Lung (tissue), 12 donors: ENCODE data around the gene NR3C1. TPM values are rescaled to one million over a fixed set of nuclear protein-coding genes. Genes with fewer than 3 reads are reported as not detected.
A peak's percentile ranks its signal among the peaks of the same experiment; 100 is the strongest.

Source experiments
- ATAC-seq: fragments of 200-7000 bp; cut with Tn5 transposase; one replicate; pipeline ENCODE4 v1.9.1; 2020; ENCODE audit warnings: moderate number of reproducible peaks; ENCODE audit not compliant: insufficient read depth, low FRiP score
- DNase-seq, 3 donors: peaks; one replicate each; pipeline ENCODE4 v3.0.0-alpha.2; 2013 to 2017
- H3K27ac ChIP-seq, 2 donors: one replicate each; pipeline ENCODE4 v1.5.1; 2013; ENCODE audit warnings: mild to moderate bottlenecking in 2 of 2, moderate library complexity in 2 of 2, control low read depth in 1 of 2, inconsistent platforms in 1 of 2, low read depth in 1 of 2, low read length in 1 of 2
- H3K27me3 ChIP-seq, 3 donors: one replicate each; pipeline ENCODE4 v1.5.1; 2013; ENCODE audit warnings: low read length in 2 of 3; ENCODE audit not compliant: control insufficient read depth in 3 of 3, insufficient read depth in 3 of 3
- H3K36me3 ChIP-seq, 4 donors: one replicate each; pipeline ENCODE4 v1.5.1; 2013; ENCODE audit warnings: low read length in 4 of 4, mild to moderate bottlenecking in 1 of 4, moderate library complexity in 1 of 4; ENCODE audit not compliant: control insufficient read depth in 4 of 4, insufficient read depth in 4 of 4
- H3K4me1 ChIP-seq, 5 donors: one replicate each; pipeline ENCODE4 v1.5.1; 2013; ENCODE audit warnings: low read length in 5 of 5, mild to moderate bottlenecking in 2 of 5, moderate library complexity in 1 of 5; ENCODE audit not compliant: control insufficient read depth in 5 of 5, insufficient read depth in 5 of 5
- H3K4me3 ChIP-seq: one replicate; pipeline ENCODE4 v1.5.1; 2013; ENCODE audit warnings: mild to moderate bottlenecking, control low read depth, moderate library complexity
- H3K9ac ChIP-seq, 2 donors: one replicate each; pipeline ENCODE4 v1.5.1; 2013; ENCODE audit warnings: low read length in 2 of 2, control low read depth in 1 of 2; ENCODE audit not compliant: insufficient read depth in 1 of 2
- H3K9me3 ChIP-seq, 4 donors: one replicate each; pipeline ENCODE4 v1.5.1; 2013; ENCODE audit warnings: low read length in 3 of 4, mild to moderate bottlenecking in 1 of 4, moderate library complexity in 1 of 4; ENCODE audit not compliant: control insufficient read depth in 4 of 4, insufficient read depth in 3 of 4
- CTCF ChIP-seq: IDR thresholded peaks from 2 replicates; pipeline ENCODE4 v1.5.1; 2012; ENCODE audit warnings: mild to moderate bottlenecking; ENCODE audit errors: control extremely low read depth, extremely low read depth
- WGBS, 2 donors: extraction: QIAGEN DNeasy Blood & Tissue Kit; methylation state at CpG; one replicate each; pipeline ENCODE4 v1.1.7; 2013; 5-methylcytosine and 5-hydroxymethylcytosine counted together
- polyA plus RNA-seq, 2 donors: library from polyadenylated mRNA; stranded (reverse); fragments of 200-250 nt; gene quantifications; one replicate each; pipeline ENCODE4 v1.2.1, GENCODE V29; 2013
- total RNA-seq, 2 donors: library from RNA; depleted of rRNA in 1 of 2; stranded (reverse); fragments of >200 nt in 1 of 2; gene quantifications; one replicate each; pipeline ENCODE4 v1.2.1, GENCODE V29; 2014 to 2021
- donor health status: control.
- donor health status: control.
- donor health status: Bipolar disorder and iron deficiency.
- donor health status: healthy.
- donor health status: DM: yes; HTN: yes; CAD: no.

Gene NR3C1
- total and polyA plus RNA-seq, 4 donors = 21.6 to 103 (median 48.2) TPM

GRCh38 chr5:143393524-143393923 lies 10.0 kb downstream of the NR3C1 start:
- H3K27ac ChIP-seq = no peak overlapping the region
- no peak for TF ChIP-seq CTCF
- H3K9me3 ChIP-seq = no peaks in the 10 kb centered on the region
- no peaks in the 10 kb centered on the region for H3K36me3 ChIP-seq
- no peak overlapping the region for H3K9ac ChIP-seq
- no peak overlapping the region for H3K4me3 ChIP-seq
- ATAC-seq (no peak), DNase-seq (no peak)
- H3K4me1 ChIP-seq = peaks cover 0 to 41% (median 0%) of the 10 kb centered on the region in 5 donors
- no peaks in the 10 kb centered on the region for H3K27me3 ChIP-seq
- WGBS, 2 donors = 51 to 79% methylated on average over 1 of the region's 1 CpG

- no peak overlapping the region for H3K9ac ChIP-seq
- H3K27me3 ChIP-seq = no peaks in the 10 kb centered on the region
- H3K4me1 ChIP-seq = peaks cover 0 to 19% (median 0%) of the 10 kb centered on the region in 5 donors
- H3K4me3 ChIP-seq = no peak overlapping the region
- no peak overlapping the region for H3K27ac ChIP-seq
- WGBS, 2 donors = 79 to 91% methylated on average over 2 of the region's 2 CpGs
- no peak for ATAC-seq
- peaks cover 0 to 2% (median under 1%) of the 10 kb centered on the region in 4 donors for H3K9me3 ChIP-seq
- H3K36me3 ChIP-seq = peaks cover 0 to under 1% (median 0%) of the 10 kb centered on the region in 4 donors
- no peak for DNase-seq
- TF ChIP-seq CTCF = no peak
Observed at GRCh38 chr5:143390941-143391340, 12.5 kb downstream of the NR3C1 start.

GRCh38 chr5:143390258-143390657 lies 13.2 kb downstream of the NR3C1 start:
- DNase-seq (peak in 1 of 3 donors; percentile 52), ATAC-seq (no peak)
- no peak for TF ChIP-seq CTCF
- H3K4me3 ChIP-seq = no peak overlapping the region
- no peak overlapping the region for H3K27ac ChIP-seq
- peaks cover 0 to 6% (median 0%) of the 10 kb centered on the region in 4 donors for H3K36me3 ChIP-seq
- no peak overlapping the region for H3K9ac ChIP-seq
- H3K9me3 ChIP-seq = peaks cover 0 to 9% (median 2%) of the 10 kb centered on the region in 4 donors
- H3K4me1 ChIP-seq = peaks cover 0 to 19% (median 0%) of the 10 kb centered on the region in 5 donors
- H3K27me3 ChIP-seq = no peaks in the 10 kb centered on the region

GRCh38 chr5:143386725-143387124 lies 16.8 kb downstream of the NR3C1 start:
- Histone ChIP-seq H3K27me3 (no peaks in the 10 kb centered on the region), H3K27ac (no peak overlapping the region), H3K36me3 (peaks cover 0 to 23% (median 9%) of the 10 kb centered on the region in 4 donors), H3K9me3 (peaks cover 0 to 22% (median 5%) of the 10 kb centered on the region in 4 donors), H3K9ac (no peak overlapping the region), H3K4me1 (peaks cover 0 to 21% (median 0%) of the 10 kb centered on the region in 5 donors), H3K4me3 (no peak overlapping the region)
- ATAC-seq (no peak), DNase-seq (no peak)
- 61 to 89% methylated on average over 1 of the region's 1 CpG for WGBS, 2 donors
- no peak for TF ChIP-seq CTCF
